ENCODE results near the gene NBPF3.

The NBPF3 gene

GRCh38 chr1:21522525-21523038, 82.6 kb downstream of the NBPF3 start:
- H3K36me3 ChIP-seq (ENCODE audit: control insufficient read depth, insufficient read depth, low read length), result no peaks in the 10 kb centered on the region
- H3K4me2 ChIP-seq (ENCODE audit: low read length), result no peak overlapping the region
- no peak overlapping the region for H2AFZ ChIP-seq
- no peaks in the 10 kb centered on the region for H3K4me1 ChIP-seq
- no peaks in the 10 kb centered on the region for H3K9me3 ChIP-seq (ENCODE audit: control insufficient read depth, low read length)
- H3K27me3 ChIP-seq (ENCODE audit: control insufficient read depth, insufficient read depth, low read length), result no peaks in the 10 kb centered on the region
- no peak overlapping the region for H3K9ac ChIP-seq
- TF ChIP-seq CTCF (IDR thresholded peaks at IDR 0.05), result no peak
- H3K79me2 ChIP-seq, result no peaks in the 10 kb centered on the region
- H3K27ac ChIP-seq, result no peak overlapping the region
- no peak overlapping the region for H3K4me3 ChIP-seq (ENCODE audit: low read depth, low read length)

GRCh38 chr1:21523297-21523813, 83.4 kb downstream of the NBPF3 start:
- Histone ChIP-seq H3K4me2 (ENCODE audit: low read length) (no peak overlapping the region), H3K4me3 (ENCODE audit: low read depth, low read length) (no peak overlapping the region), H3K27ac (no peak overlapping the region), H3K79me2 (no peaks in the 10 kb centered on the region), H3K36me3 (ENCODE audit: control insufficient read depth, insufficient read depth, low read length) (no peaks in the 10 kb centered on the region), H3K4me1 (no peaks in the 10 kb centered on the region), H2AFZ (no peak overlapping the region), H3K27me3 (ENCODE audit: control insufficient read depth, insufficient read depth, low read length) (no peaks in the 10 kb centered on the region), H3K9me3 (ENCODE audit: control insufficient read depth, low read length) (no peaks in the 10 kb centered on the region), H3K9ac (no peak overlapping the region)
- no peak for TF ChIP-seq CTCF (IDR thresholded peaks at IDR 0.05)

- Histone ChIP-seq H3K27me3 (ENCODE audit: control insufficient read depth, insufficient read depth, low read length) (no peaks in the 10 kb centered on the region), H3K4me3 (ENCODE audit: low read depth, low read length) (no peak overlapping the region), H3K27ac (no peak overlapping the region), H3K9ac (no peak overlapping the region), H3K36me3 (ENCODE audit: control insufficient read depth, insufficient read depth, low read length) (no peaks in the 10 kb centered on the region), H3K4me1 (no peaks in the 10 kb centered on the region), H3K4me2 (ENCODE audit: low read length) (no peak overlapping the region), H3K79me2 (no peaks in the 10 kb centered on the region), H2AFZ (no peak overlapping the region), H3K9me3 (ENCODE audit: control insufficient read depth, low read length) (no peaks in the 10 kb centered on the region)
- no peak for TF ChIP-seq CTCF (IDR thresholded peaks at IDR 0.05)
Measured at GRCh38 chr1:21524220-21524619, 84.3 kb downstream of the NBPF3 start.

- H3K4me2 ChIP-seq (ENCODE audit: low read length), result no peak overlapping the region
- no peaks in the 10 kb centered on the region for H3K27me3 ChIP-seq (ENCODE audit: control insufficient read depth, insufficient read depth, low read length)
- no peak overlapping the region for H3K4me3 ChIP-seq (ENCODE audit: low read depth, low read length)
- no peaks in the 10 kb centered on the region for H3K9me3 ChIP-seq (ENCODE audit: control insufficient read depth, low read length)
- H3K27ac ChIP-seq, result no peak overlapping the region
- H3K79me2 ChIP-seq, result no peaks in the 10 kb centered on the region
- no peaks in the 10 kb centered on the region for H3K4me1 ChIP-seq
- TF ChIP-seq CTCF (IDR thresholded peaks at IDR 0.05), result no peak
- H3K36me3 ChIP-seq (ENCODE audit: control insufficient read depth, insufficient read depth, low read length), result no peaks in the 10 kb centered on the region
- H2AFZ ChIP-seq, result no peak overlapping the region
- no peak overlapping the region for H3K9ac ChIP-seq
Measured at GRCh38 chr1:21524686-21525339, 84.9 kb downstream of the NBPF3 start.

GRCh38 chr1:21525340-21525717, 85.4 kb downstream of the NBPF3 start:
- Histone ChIP-seq H3K4me3 (ENCODE audit: low read depth, low read length) (no peak overlapping the region), H3K27me3 (ENCODE audit: control insufficient read depth, insufficient read depth, low read length) (no peaks in the 10 kb centered on the region), H3K4me1 (no peaks in the 10 kb centered on the region), H3K4me2 (ENCODE audit: low read length) (no peak overlapping the region), H3K79me2 (no peaks in the 10 kb centered on the region), H3K36me3 (ENCODE audit: control insufficient read depth, insufficient read depth, low read length) (no peaks in the 10 kb centered on the region), H3K9me3 (ENCODE audit: control insufficient read depth, low read length) (no peaks in the 10 kb centered on the region), H3K9ac (no peak overlapping the region), H2AFZ (no peak overlapping the region), H3K27ac (no peak overlapping the region)
- TF ChIP-seq CTCF (IDR thresholded peaks at IDR 0.05), result no peak
